Activated CD4-positive, alpha-beta T cell treated with anti-CD3 and anti-CD28 coated beads, Interleukin-2, Interleukin-6, amounts not matched to agents 100 ng/mL and 50 ng/mL, durations not matched to agents 16 hours and 8 hours (primary cell): Measurements from ENCODE around the gene SURF4.
"Not testable (repeated sequence)": the region's sequence is repeated elsewhere in the genome, so short reads cannot be mapped to it uniquely, and the experiment has no call there.

ENCODE experiments used
- DNase-seq: peaks from one replicate; pipeline ENCODE4 v3.0.0-alpha.2; 2020

The SURF4 gene

GRCh38 chr9:133331641-133332380 lies 44.0 kb downstream of the SURF4 start:
- no peak for DNase-seq

GRCh38 chr9:133331221-133331620 lies 44.6 kb downstream of the SURF4 start:
- no peak for DNase-seq

GRCh38 chr9:133329306-133330156 lies 46.3 kb downstream of the SURF4 start:
- not testable (repeated sequence) for DNase-seq

- DNase-seq: no peak
Observed at GRCh38 chr9:133327834-133328484, 47.9 kb downstream of the SURF4 start.

GRCh38 chr9:133327021-133327420 lies 48.8 kb downstream of the SURF4 start:
- DNase-seq: not testable (repeated sequence)

- no peak for DNase-seq
Observed at GRCh38 chr9:133323991-133324703, 51.7 kb downstream of the SURF4 start.

- no peak for DNase-seq
Observed at GRCh38 chr9:133323211-133323610, 52.6 kb downstream of the SURF4 start.

- DNase-seq: no peak
Observed at GRCh38 chr9:133322701-133323100, 53.2 kb downstream of the SURF4 start.

GRCh38 chr9:133321411-133321935 lies 54.4 kb downstream of the SURF4 start:
- no peak for DNase-seq

GRCh38 chr9:133320421-133320881 lies 55.4 kb downstream of the SURF4 start:
- DNase-seq: no peak

- DNase-seq: not testable (repeated sequence)
Observed at GRCh38 chr9:133317551-133317950, 58.3 kb downstream of the SURF4 start.

- no peak for DNase-seq
Observed at GRCh38 chr9:133315997-133316396, 59.9 kb downstream of the SURF4 start.
